ENCODE data around the gene AXIN1.

AXIN1 gene

DNA sequence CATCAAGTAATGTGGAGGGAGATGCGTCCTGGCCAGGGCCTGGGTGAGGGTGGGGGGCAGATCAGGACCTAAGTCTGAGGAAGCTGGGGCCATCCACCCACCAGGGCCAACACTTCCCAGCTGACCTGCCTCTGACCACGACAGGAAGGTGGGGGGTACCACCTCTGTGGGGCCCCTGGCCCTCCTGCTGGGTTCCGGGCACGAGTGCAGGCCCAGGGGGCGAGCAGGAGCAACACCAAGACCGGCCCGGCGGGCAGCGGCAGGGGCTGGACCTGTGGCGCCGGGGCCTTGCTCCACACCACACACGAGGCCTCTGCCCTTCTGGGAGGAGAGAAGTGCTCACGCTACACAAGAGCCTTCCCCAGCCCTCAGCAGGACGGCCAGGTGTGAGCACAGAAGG, 56.2 kb downstream of the AXIN1 start:
- no peak for DNase-seq

DNA sequence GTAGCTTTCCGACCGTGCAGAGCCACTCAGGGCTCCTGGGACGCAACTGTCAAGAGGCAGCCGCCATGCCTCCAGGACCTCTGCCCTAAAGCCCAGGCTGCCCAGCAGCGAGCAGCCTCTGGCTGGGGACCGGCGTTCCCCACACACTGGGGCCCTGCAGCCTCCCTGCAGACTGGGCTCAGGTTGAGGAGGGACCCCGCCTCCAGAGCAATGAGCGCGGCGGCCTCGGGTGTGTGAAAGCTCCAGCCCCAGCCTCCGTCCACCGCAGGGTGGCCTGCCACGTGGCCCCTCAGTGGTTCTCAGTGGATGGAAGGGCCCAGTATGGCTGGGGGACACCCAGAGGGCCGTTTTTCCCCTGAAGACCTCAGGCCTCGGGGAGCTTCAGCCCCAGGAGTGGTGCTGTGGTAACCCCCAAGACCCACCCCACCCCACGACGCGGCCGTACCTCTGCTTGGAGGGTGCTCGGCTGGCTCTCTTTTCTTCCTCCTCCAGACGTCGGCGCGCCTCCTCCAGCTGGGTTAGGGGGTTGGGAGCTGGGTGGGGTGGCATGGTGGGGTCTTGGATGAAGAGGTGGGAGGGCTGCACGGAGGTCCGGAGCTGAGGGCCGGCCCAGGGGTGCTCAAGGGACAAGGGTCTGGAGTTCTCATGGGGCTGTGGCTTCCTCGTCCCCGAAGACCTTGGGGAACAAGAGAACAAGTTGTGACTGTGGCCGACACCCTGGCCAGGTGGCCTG, 59.3 kb downstream of the AXIN1 start:
- no peak for DNase-seq

DNA sequence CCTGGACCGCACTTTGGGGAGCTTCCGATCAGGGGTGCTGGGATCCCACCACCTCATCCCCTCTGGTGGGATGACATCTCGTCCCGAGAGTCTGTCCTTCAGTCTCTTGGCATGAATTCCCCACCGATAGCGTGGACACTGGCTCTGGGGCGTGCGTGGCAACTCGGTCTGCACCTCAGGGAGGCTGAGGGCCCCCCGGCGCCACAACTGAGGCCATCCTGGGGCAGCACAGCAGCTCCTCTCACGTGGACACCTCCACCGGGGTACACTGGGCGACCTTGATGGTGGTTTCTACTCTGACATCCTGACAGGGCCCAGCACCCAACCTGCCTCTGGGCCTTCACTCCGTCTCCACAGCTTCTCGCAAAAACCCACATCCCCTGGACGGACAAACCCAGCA, 61.0 kb downstream of the AXIN1 start:
- no peak for DNase-seq

DNA sequence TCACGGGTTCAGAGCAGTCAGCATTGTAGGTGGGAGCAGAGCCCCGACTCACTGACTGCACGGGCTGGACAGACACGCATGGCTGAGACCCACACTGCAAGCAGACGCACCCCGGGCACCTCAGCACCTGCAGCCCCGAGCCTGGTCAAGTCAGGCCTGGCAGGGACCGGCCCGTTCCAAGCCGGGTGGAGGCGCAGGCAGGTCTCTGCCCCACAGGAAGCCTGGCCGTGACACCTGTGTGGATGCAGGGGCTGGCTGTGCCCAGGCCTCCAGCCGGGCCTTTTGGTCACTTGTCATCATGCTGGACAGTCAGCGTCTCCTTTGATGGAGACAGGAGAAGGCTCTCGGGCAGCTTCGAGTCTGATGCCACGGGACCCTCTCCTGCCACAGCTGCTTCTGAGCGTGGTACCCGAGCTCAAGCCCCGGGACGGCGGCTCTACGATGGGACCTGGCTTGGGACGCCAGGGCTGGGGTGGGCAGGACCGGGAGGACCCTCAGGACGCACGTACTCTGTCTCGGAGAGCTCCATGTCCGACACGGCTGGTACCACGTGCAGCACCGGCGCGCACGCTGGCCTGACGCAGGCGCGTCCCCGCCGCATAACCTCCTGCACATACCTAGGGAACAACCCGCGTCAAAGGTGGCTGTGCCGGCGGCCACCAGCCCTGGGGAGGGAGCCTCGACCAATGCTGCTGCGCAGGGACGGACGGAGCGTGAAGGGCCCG, 61.7 kb downstream of the AXIN1 start:
- no peak for DNase-seq

DNA sequence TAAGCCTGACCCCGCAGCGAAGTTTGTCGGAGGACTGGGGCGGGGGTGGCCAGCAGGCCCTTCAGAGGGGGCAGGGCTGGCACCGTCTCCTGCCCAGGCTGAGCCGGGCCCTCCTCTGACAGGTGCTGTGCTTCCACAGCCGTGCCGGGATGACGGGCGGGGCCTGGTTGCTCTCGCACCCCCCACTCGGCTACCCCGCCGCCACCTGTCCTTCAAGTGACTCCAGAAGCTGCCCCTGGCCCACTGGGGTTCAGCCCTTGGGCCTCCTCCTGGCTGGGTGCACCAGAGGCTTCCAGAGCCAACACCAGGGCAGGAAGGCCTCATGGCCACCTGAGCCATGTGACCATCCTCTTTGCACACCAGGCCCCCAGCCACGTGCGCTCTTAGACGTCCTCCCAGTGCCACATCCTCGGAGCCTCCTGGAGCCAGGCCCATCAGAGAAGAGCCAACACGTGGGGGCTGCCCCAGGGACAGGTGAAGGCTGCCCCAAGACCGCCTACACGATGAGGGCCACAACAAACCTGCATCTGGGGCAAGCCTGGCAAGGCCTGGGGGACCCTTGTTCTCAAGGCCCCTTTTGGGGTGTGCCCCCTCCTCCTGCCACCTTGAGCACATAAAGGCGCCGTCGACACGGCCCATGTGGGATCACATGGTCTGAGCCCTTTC, 62.4 kb downstream of the AXIN1 start:
- no peak for DNase-seq

DNA sequence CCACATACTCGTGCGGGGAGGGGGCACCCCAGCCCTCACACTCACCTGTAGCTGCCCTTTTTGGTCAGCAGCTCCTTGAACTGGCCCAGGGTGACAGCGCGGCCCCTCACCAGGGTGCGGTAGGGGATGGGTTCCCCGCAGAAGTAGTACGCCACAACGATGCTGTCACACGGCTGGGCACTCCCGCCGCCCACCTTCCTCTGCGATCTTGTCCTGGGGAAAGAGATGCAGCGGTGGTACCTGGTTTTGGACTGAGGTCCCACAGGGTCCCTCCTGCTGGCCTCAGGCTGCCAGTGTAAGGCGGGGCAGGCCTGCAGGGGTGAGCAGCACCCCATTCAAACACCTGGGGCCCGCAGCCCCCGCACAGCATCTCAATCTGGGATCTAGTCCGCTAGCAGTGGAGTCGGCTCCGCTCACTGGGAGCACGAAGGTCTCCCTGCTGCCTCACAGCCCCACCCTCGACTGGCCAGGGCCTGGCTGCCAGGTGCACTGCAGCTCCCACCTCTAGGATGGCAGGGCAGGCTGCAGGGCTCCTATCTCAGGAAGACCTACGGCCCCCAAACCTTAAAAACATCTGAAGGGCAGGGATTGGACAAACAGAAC, 63.0 kb downstream of the AXIN1 start:
- DNase-seq = no peak

DNA sequence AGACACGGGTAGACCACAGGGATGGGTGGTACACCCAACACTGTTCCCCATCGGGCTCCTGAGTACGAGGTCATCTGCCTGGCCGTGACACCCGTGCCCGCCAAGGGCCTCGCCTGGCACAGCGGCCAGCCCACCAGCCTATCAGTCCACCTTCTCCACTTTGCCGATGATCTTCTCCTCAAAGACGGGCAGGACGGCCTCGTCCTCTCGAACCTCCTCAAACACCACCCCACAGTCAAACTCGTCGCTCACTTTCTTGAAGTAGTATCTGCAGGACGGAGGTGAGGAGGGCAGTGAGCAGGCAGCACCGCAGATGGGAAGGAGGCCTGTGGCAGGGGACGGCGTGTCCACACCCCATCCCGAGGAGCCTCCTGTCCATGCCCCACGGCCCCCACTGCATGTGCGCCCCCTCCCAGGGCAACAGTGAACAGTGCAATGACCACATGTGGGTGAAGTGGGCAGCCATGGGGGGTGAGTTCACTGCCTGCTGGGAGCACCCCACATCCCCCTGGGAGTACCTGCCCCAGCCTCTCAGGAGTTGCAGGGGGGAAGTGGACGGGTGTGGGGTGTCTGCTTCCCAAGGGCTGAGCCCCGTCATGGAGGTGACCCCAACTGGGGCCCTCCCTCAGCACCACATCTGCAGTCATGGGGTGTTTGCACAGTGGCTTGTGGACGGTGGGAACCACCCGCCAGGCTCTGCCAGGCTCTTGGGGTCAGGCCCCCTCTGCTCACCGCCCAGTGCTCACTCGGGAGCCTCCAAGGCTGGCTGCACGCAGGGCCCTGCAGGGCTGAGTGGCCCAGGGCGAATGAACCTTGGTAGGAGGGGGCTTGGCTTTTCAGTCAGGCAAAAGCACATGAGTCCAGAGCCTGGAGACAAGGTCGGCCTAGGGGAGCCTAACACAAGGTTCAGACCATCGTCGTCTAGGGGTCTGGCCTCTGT, 64.3 kb downstream of the AXIN1 start:
- DNase-seq = no peak

DNA sequence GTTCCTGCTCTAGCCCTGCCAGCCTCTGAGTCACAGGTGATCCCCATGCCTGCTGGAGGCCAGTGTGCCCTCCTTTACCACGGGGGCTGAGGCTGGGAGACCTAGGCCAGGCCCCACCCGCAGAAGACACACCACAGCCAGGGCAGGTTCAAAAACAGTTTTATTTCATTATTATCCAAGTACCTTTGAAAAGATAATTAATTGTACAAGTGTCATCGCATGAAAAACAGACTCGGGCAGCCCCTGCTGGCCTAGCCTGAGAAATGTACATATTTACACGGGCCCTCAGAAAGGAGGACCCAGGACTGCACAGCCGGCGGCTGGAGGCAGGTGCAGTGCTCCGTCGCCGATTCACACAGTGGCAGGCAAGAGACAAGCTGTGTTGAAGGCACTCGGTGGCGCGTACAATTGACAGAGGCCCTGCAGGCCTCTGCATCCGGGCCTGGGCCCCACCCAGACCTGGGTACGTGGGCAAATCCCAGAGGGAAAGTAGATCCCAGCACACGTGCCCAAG, 65.2 kb downstream of the AXIN1 start:
- no peak for DNase-seq

DNA sequence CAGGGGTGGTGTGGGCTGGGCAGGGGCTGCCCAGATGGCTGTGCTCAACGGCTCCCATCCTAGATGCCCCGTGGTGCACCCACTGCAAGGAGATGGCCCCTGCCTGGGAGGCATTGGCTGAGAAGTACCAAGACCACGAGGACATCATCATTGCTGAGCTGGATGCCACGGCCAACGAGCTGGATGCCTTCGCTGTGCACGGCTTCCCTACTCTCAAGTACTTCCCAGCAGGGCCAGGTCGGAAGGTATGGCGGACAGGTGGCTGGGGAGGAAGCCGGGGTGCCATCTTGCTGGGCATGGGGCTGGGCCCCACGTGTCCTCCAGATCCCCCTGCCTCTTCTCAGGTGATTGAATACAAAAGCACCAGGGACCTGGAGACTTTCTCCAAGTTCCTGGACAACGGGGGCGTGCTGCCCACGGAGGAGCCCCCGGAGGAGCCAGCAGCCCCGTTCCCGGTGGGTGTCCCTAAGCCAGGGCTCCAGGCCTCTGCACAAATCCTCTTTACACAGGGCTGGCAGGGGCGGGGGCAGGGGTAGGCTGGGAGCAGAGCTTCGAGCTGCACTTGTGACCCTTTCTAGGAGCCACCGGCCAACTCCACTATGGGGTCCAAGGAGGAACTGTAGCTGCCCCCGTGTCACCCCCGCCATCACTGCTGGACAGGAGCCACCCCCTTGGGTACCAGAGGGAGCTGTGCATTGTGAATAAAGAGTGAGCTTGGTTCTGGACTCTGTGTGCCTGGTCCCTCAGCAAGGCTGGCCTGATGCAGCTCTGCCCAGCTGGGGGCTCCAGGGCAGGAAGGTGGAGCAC, 65.8 kb downstream of the AXIN1 start:
- DNase-seq = no peak

DNA sequence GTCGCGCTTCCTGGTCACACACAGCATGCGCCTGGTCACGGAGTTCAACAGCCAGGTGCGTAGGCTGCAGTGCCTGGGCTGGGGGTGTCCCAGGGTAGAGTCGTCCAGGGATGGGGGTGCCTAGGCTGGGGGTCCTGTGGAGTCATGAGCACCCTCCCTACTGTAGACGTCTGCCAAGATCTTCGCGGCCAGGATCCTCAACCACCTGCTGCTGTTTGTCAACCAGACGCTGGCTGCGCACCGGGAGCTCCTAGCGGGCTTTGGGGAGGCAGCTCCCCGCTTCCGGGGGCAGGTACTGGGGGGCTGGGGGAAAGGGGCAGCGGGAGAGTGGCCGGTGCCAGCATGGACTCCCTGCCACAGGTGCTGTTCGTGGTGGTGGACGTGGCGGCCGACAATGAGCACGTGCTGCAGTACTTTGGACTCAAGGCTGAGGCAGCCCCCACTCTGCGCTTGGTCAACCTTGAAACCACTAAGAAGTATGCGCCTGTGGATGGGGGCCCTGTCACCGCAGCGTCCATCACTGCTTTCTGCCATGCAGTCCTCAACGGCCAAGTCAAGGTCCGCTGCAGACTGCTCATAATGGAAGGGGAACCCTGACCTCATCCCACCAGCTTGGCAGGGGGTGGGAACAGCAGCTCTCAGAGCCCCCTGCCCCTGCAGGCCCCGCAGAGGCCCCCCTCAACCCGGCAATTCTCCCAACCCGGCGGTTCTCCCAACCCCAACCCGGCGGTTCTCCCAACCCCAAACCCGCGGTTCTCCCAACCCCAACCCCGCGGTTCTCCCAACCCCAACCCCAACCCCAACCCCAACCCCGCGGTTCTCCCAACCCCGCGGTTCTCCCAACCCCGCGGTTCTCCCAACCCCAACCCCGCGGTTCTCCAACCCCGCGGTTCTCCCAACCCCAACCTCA, 67.1 kb downstream of the AXIN1 start:
- no peak for DNase-seq

DNA sequence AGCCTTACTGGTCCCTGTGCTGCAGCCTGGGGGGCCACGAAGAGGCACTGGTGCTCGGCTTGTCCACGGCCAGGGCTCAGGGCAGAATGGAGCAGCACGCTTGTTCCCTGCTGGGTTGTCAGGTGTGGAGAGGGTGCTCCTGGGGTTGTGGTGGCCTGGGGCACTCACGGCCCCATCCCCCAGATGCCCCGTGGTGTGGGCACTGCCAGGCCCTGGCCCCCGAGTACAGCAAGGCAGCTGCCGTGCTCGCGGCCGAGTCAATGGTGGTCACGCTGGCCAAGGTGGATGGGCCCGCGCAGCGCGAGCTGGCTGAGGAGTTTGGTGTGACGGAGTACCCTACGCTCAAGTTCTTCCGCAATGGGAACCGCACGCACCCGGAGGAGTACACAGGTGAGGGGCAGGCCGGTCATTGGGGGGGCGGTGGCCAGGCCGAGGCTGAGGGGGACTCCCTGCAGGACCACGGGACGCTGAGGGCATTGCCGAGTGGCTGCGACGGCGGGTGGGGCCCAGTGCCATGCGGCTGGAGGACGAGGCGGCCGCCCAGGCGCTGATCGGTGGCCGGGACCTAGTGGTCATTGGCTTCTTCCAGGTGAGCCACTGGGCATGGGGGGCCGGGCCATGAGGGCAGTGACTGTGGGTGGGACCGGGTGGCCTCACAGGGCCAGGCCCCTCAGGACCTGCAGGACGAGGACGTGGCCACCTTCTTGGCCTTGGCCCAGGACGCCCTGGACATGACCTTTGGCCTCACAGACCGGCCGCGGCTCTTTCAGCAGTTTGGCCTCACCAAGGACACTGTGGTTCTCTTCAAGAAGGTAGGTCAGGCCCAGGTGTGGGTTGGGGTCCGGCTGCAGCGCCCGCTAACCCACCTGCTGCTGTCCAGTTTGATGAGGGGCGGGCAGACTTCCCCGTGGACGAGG, 68.1 kb downstream of the AXIN1 start:
- DNase-seq = no peak

DNA sequence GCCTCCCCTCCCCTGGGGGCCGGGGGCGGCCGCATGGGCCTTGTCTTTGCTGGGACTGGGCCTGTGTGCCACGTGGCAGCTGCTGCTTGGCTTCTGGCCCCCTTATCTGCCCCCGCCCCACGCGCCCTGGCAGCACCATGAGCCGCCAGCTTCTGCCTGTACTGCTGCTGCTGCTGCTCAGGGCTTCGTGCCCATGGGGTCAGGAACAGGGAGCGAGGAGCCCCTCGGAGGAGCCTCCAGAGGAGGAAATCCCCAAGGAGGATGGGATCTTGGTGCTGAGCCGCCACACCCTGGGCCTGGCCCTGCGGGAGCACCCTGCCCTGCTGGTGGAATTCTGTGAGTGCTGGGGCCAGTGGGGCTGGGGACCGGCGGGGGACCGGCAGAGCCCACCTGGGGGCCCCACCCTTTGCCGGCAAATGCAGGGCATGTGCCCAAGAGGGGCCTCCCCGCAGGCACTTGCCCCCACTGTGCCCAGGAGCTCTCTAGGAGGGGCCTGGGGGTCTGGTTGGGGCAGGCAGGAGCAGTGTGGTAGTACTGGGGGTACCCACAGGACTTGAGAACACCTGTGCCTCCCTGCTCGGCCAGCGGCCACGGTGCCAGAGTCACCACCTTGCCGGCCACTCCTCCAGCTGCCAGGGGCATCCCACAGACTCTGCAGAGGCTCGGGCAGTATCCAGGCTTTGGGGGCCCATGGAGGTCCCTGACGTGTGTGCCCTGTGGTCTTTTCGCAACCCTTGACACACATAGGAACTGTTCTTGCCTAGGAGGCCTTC, 69.3 kb downstream of the AXIN1 start, which contains the start of gene PDIA2:
PDIA2 (plus strand) TSS at position 132 of the 773 bp plus-strand sequence; CDS start at position 138, 6 bp downstream.
- no peak for DNase-seq

DNA sequence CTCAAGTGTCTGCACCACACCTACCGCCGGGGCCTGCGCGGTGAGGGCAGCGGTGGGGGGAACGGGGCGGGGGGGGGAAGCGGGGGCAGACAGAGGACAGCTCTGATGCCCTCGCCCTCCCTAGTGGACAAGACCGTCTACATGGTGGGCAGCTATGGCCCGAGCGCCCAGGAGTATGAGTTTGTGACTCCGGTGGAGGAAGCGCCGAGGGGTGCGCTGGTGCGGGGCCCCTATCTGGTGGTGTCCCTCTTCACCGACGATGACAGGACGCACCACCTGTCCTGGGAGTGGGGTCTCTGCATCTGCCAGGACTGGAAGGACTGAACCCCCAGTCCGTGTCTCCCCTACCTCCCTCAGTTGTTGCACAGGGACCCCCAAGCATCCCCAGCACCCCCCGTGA, 70.0 kb downstream of the AXIN1 start:
- DNase-seq = no peak

DNA sequence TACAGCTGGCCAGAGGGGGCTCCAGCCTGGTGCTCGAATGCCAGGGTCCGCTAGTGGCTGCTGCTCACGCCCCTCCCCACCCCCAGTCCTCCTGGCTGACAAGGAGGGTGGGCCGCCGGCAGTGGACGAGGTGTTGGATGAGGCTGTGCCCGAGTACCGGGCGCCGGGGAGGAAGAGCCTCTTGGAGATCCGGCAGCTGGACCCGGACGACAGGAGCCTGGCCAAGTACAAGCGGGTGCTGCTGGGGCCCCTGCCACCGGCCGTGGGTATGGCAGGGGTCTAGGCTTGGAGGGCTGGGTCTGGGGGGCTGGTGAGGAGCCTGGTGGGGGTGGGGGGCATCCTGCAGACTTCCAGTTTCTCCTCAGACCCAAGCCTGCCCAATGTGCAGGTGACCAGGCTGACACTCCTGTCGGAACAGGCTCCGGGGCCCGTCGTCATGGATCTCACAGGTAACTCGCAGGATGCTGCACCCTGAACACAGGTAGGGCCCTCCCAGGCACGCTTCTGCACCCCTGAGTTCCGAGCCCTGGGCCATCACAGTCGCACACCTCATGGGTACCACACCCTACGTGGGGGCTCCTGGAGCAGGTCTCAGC, 70.8 kb downstream of the AXIN1 start:
- DNase-seq = peak in 1 of 2 experiments; percentile 44

DNA sequence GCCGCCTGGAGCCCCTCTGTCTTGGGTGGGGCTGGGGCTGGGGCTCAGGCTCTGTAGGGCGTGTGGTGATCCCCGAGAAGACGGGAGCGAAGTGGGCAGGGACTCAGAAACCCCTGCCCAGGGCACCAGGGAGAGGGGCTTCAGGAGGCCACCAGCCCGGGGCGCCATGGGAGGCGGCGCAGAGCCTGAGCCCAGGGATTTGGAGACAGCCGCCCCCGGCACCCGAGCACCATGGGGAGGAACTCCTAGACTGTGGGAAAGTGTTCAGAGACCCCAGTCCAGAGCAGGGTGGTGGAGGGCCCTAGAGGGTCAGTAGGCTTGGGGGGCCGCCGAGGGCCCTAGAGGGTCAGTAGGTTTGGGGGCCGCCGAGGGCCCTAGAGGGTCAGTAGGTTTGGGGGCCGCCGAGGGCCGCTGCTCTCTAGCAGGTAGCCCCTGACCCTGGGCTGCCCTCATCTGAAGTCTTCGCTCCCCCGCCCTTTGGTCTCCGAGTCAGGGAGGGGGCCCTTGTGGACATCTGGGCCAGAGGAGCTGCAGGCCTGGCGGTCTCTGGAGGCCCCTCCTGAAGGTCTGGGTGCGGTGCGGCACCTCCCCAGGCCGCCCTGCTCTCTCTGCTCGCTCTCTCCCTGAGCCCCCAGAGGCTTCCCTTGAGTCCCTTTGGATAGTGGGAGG, 71.4 kb downstream of the AXIN1 start:
- no peak for DNase-seq

DNA sequence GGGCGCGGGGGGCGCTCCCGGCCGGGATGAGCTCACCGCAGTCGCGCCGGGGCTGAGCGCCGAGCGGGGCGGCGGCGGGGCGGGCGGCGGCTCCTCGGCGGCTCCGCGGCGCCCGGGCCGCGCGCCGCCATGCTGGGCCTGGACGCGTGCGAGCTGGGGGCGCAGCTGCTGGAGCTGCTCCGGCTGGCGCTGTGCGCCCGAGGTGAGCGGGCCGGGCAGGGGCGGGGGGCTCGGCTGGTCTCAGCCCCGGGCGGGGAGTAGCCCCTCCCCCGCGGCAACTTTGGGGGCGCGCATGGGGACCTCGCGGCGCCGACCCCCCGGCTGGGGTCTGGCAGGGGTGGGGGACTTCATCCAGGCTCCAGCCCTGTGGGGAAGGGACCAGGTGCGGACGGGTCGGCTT, 72.0 kb downstream of the AXIN1 start, which contains the start of gene ARHGDIG:
ARHGDIG (plus strand) TSS at position 40 of the 400 bp plus-strand sequence; CDS start at position 130, 90 bp downstream.
- peak in 1 of 2 experiments; percentile 23 for DNase-seq

DNA sequence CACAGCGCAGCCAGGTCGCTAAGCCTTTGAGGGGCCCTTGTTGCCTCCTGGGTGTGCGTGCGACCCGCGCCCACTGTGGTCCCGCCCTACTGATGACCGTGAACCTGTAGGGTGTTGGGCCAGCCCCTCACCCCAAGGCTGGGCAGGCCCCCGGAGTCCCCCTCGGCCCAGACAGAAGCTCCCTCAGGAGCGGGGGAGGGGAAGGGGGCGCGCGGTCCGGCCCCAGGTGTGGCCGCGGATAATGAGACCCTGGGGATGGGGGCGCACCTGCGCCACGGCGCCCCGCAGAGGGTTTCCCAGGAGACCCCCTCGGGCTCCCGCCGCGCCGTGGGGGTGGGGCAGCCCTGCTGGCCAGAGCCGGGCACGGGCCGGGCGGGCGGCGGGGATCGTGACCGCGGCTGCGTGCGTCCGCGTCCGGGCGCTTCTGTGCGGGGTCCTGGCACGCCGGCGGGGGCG, 72.5 kb downstream of the AXIN1 start:
- DNase-seq = no peak

Measured in NCI-H526 (cell line).